HFFc6 (cell line): ENCODE measurements around the gene TCERG1L. TPM values are rescaled to one million over a fixed set of nuclear protein-coding genes. Genes with fewer than 3 reads are reported as not detected.
"Not testable (repeated sequence)": the region's sequence is repeated elsewhere in the genome, so short reads cannot be mapped to it uniquely, and the experiment has no call there.

Experiments used
- DNase-seq: peaks from one replicate; pipeline ENCODE4 v3.0.0-alpha.2; 2018
- H3K27ac Mint-ChIP-seq: 2 replicates; pipeline ENCODE4 v1.8.0; 2020; ENCODE audit warnings: mild to moderate bottlenecking, mixed read lengths
- H3K27me3 Mint-ChIP-seq: 2 replicates; pipeline ENCODE4 v1.8.0; 2021; ENCODE audit warnings: mild to moderate bottlenecking, moderate library complexity, mixed read lengths; ENCODE audit not compliant: insufficient read depth
- H3K36me3 Mint-ChIP-seq: 2 replicates; pipeline ENCODE4 v1.8.0; 2021; ENCODE audit warnings: low read depth, mixed read lengths
- H3K4me1 Mint-ChIP-seq: 2 replicates; pipeline ENCODE4 v1.8.0; 2020; ENCODE audit warnings: low read depth, mixed read lengths
- H3K4me3 Mint-ChIP-seq: 2 replicates; pipeline ENCODE4 v1.8.0; 2020; ENCODE audit warnings: mild to moderate bottlenecking, moderate library complexity, mixed read lengths
- H3K9me3 Mint-ChIP-seq: 2 replicates; pipeline ENCODE4 v1.8.0; 2020; ENCODE audit warnings: mild to moderate bottlenecking, mixed read lengths
- CTCF ChIP-seq: fragments of 200-600 bp; sonication (generic); IDR thresholded peaks from 2 replicates; pipeline ENCODE4 v1.5.0; 2021; ENCODE audit warnings: antibody characterized with exemption, mild to moderate bottlenecking
- total RNA-seq, 6 experiments: library from RNA; stranded (reverse); fragmentation: NEBNext Ultra II Directional; extraction: Animal tissue kit (Norgen Biotek cat#: 25700); gene quantifications; 2 replicates in 1 of 6; 3 replicates in 5 of 6; pipeline ENCODE4 v1.2.3, GENCODE V29; 2021

Gene TCERG1L
- total RNA-seq, 6 experiments from 2014 or later: 0.09 TPM; not detected in 5

- no peak overlapping the region for H3K27ac Mint-ChIP-seq
- peaks cover 51% of the 10 kb centered on the region for H3K9me3 Mint-ChIP-seq
- H3K36me3 Mint-ChIP-seq: peaks cover 9% of the 10 kb centered on the region
These were observed 72.7 kb downstream of the TCERG1L start for GRCh38 chr10:131238669-131239280.

GRCh38 chr10:131237991-131238651 lies 73.4 kb downstream of the TCERG1L start:
- TF ChIP-seq CTCF: no peak
- Mint-ChIP-seq H3K4me1 (no peaks in the 10 kb centered on the region), H3K27ac (no peak overlapping the region), H3K36me3 (peaks cover 7% of the 10 kb centered on the region), H3K9me3 (peaks cover 51% of the 10 kb centered on the region), H3K27me3 (no peaks in the 10 kb centered on the region), H3K4me3 (no peak overlapping the region)
- DNase-seq: no peak

More at GRCh38 chr10:131238669-131239280, 72.7 kb downstream of the TCERG1L start:
- DNase-seq: no peak
- H3K4me1 Mint-ChIP-seq: no peaks in the 10 kb centered on the region
- no peak for TF ChIP-seq CTCF
- H3K4me3 Mint-ChIP-seq: no peak overlapping the region
- H3K27me3 Mint-ChIP-seq: no peaks in the 10 kb centered on the region

- not testable (repeated sequence) for H3K4me1 Mint-ChIP-seq, H3K27me3 Mint-ChIP-seq, H3K36me3 Mint-ChIP-seq, H3K4me3 Mint-ChIP-seq, DNase-seq, H3K27ac Mint-ChIP-seq
- peaks cover 41% of the 10 kb centered on the region for H3K9me3 Mint-ChIP-seq
These were observed 76.9 kb downstream of the TCERG1L start for GRCh38 chr10:131234606-131235005.

GRCh38 chr10:131233611-131234258 lies 77.8 kb downstream of the TCERG1L start:
- DNase-seq: no peak
- TF ChIP-seq CTCF: no peak
- no peak overlapping the region for H3K4me3 Mint-ChIP-seq
- H3K27ac Mint-ChIP-seq: no peak overlapping the region
- peaks cover 1% of the 10 kb centered on the region; the same call in 1 of the 2 replicates for H3K27me3 Mint-ChIP-seq
- no peaks in the 10 kb centered on the region for H3K36me3 Mint-ChIP-seq
- H3K4me1 Mint-ChIP-seq: no peaks in the 10 kb centered on the region
- peaks cover 40% of the 10 kb centered on the region for H3K9me3 Mint-ChIP-seq

- no peak for DNase-seq
- H3K4me1 Mint-ChIP-seq: no peaks in the 10 kb centered on the region
- no peak overlapping the region for H3K27ac Mint-ChIP-seq
- H3K9me3 Mint-ChIP-seq: peaks cover 36% of the 10 kb centered on the region
- no peak overlapping the region for H3K4me3 Mint-ChIP-seq
- H3K36me3 Mint-ChIP-seq: no peaks in the 10 kb centered on the region
- TF ChIP-seq CTCF: no peak
- peaks cover 1% of the 10 kb centered on the region; the same call in 1 of the 2 replicates for H3K27me3 Mint-ChIP-seq
These were observed 79.5 kb downstream of the TCERG1L start for GRCh38 chr10:131231965-131232541.
